Measurements from ENCODE around the gene KRT76.

DNA sequence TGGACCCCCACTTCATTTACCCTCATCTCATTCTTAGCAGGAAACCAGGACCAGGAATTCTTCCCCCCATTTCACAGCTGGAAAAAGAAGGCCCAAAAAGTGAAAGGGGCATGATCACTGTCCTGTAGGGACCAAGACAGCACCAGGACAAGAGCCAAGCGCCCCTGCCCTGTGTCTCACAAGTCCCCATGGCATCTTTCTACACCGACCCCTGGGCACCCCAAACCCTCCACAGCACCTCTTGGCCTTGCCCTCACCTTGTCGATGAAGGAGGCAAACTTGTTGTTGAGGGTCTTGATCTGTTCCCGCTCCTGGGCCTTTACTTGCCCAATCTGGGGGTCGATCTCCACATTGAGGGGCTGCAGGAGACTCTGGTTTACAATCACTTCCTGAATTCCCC, 710 bp downstream of the KRT76 start:
- no peak for TF ChIP-seq POLR2A (IDR thresholded peaks at IDR 0.05)
- TF ChIP-seq, protein P1, sequence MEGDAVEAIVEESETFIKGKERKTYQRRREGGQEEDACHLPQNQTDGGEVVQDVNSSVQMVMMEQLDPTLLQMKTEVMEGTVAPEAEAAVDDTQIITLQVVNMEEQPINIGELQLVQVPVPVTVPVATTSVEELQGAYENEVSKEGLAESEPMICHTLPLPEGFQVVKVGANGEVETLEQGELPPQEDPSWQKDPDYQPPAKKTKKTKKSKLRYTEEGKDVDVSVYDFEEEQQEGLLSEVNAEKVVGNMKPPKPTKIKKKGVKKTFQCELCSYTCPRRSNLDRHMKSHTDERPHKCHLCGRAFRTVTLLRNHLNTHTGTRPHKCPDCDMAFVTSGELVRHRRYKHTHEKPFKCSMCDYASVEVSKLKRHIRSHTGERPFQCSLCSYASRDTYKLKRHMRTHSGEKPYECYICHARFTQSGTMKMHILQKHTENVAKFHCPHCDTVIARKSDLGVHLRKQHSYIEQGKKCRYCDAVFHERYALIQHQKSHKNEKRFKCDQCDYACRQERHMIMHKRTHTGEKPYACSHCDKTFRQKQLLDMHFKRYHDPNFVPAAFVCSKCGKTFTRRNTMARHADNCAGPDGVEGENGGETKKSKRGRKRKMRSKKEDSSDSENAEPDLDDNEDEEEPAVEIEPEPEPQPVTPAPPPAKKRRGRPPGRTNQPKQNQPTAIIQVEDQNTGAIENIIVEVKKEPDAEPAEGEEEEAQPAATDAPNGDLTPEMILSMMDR (IDR thresholded peaks at IDR 0.05): no peak

All from uterus (tissue), 2 donors.